Kidney epithelial cell (primary cell): Measurements from ENCODE around the gene WDR7. TPM values are rescaled to one million over a fixed set of nuclear protein-coding genes. Genes with fewer than 3 reads are reported as not detected.

ENCODE experiments used
- DNase-seq: peaks from one replicate; pipeline ENCODE4 v3.0.0-alpha.2; 2010; ENCODE audit warnings: low read depth
- H3K27me3 ChIP-seq: 2 replicates; pipeline ENCODE4 v1.6.0; 2011; ENCODE audit warnings: low read length; ENCODE audit not compliant: control insufficient read depth, insufficient read depth
- H3K36me3 ChIP-seq: 2 replicates; pipeline ENCODE4 v1.5.1; 2011; ENCODE audit warnings: low read length; ENCODE audit not compliant: control insufficient read depth, insufficient read depth
- H3K4me3 ChIP-seq: 2 replicates; pipeline ENCODE4 v1.5.1; 2011; ENCODE audit warnings: low read depth, mild to moderate bottlenecking, control low read depth, low read length
- total RNA-seq: library from RNA; depleted of rRNA; stranded (reverse); fragments of >200 nt; gene quantifications from 2 replicates; pipeline ENCODE4 v1.2.3, GENCODE V29; 2015
- TF ChIP-seq, protein P1 (sequence below): IDR thresholded peaks from 2 replicates; pipeline ENCODE4 v1.5.1; 2011; ENCODE audit warnings: mild to moderate bottlenecking, moderate library complexity, low read length, control low read depth, inconsistent platforms; ENCODE audit not compliant: insufficient read depth, poor library complexity, severe bottlenecking

WDR7 gene
- total RNA-seq, 1 donor from 2014 or later: 8.7 TPM

GRCh38 chr18:57026316-57026715, 375.2 kb downstream of the WDR7 start:
- Histone ChIP-seq H3K27me3 (no peaks in the 10 kb centered on the region), H3K4me3 (no peak overlapping the region), H3K36me3 (no peaks in the 10 kb centered on the region)
- DNase-seq: no peak
- TF ChIP-seq, protein P1, sequence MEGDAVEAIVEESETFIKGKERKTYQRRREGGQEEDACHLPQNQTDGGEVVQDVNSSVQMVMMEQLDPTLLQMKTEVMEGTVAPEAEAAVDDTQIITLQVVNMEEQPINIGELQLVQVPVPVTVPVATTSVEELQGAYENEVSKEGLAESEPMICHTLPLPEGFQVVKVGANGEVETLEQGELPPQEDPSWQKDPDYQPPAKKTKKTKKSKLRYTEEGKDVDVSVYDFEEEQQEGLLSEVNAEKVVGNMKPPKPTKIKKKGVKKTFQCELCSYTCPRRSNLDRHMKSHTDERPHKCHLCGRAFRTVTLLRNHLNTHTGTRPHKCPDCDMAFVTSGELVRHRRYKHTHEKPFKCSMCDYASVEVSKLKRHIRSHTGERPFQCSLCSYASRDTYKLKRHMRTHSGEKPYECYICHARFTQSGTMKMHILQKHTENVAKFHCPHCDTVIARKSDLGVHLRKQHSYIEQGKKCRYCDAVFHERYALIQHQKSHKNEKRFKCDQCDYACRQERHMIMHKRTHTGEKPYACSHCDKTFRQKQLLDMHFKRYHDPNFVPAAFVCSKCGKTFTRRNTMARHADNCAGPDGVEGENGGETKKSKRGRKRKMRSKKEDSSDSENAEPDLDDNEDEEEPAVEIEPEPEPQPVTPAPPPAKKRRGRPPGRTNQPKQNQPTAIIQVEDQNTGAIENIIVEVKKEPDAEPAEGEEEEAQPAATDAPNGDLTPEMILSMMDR: no peak

DNA sequence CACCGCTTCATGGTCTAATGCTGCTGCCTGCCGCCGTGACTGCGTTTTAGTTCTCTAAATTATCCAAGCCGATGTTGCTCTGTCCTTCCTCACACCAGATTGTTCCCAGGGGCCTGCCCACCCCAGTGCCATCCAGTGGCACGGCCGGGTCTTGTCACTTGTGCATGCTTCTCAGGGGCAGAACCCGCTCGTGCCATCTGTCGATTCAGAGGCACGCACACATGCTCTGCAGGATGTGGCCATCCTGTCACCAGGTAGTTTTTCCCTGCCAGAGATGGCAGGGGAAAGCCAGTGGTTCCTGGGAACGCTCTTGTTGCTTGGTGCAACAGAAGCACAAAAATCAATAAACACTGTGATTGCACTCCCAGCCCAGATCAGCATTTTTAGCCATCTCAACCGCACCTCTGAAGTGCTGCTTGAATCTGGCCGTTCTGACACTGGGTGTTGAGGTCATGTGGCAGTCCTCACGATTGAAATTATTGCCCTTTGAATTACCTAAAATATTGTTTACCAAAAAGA, 376.1 kb downstream of the WDR7 start:
- Histone ChIP-seq H3K4me3 (no peak overlapping the region), H3K27me3 (no peaks in the 10 kb centered on the region), H3K36me3 (no peaks in the 10 kb centered on the region)
- no peak for DNase-seq
- TF ChIP-seq, protein P1: no peak

DNA sequence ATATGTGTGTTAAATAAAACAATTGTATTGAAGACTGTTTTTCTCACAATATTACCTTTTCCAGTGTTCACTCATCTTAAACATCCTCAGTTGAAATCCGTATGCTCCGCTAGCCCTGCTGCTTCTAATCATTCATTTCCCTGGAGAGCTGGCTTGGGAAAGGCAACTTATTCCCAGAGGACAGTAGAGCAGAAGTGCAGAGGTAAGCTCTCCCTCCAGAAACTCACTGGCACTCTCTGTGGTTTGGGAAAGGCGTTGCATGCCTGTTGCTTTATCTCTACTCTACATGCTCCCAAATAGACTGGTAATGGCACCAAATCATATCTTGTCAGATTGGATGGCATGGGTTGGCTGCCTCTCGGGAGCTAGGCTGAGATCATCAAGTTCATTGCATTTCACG, 378.6 kb downstream of the WDR7 start:
- TF ChIP-seq, protein P1: no peak
- Histone ChIP-seq H3K36me3 (no peaks in the 10 kb centered on the region), H3K27me3 (no peaks in the 10 kb centered on the region), H3K4me3 (no peak overlapping the region)
- no peak for DNase-seq

DNA sequence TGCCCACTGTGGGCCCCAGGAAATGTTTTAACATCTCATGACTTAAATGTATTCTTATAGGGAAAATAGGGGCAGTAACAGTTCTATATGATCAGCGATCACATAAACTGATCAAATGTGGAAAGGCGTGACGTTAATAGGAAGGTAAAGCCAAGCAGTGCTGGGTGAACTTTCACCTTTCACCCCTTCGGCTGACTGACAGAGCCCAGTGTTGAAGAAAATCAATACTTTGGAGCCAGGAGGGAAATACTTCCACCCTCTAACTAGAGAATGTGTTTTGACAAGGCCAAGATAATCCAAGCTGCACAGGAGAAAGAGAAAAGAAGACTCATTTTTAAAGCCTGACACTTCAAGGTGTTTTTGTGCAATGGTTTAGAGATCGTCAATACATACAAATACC, 379.3 kb downstream of the WDR7 start:
- no peak for DNase-seq
- Histone ChIP-seq H3K4me3 (no peak overlapping the region), H3K27me3 (no peaks in the 10 kb centered on the region), H3K36me3 (no peaks in the 10 kb centered on the region)
- TF ChIP-seq, protein P1: no peak

DNA sequence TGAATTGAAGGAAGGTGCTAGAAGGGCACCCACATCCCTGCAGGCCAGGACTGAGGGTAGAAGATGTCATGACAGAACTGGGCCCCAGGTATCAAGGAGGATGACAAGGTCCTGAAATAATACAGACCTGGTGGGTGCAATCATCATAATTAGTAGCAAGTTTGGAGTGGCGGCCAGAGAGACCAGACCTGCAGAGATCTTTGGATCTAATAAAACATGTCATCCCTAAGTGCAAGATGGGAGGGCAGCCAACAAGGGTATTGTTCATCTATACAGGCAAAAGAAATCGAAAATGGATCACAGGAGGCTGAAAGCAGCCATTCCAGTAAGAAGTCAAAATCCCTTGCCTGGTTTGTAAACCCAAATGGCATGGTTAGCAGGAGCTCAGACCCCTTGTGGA, 384.4 kb downstream of the WDR7 start:
- DNase-seq: no peak
- TF ChIP-seq, protein P1: no peak
- H3K27me3 ChIP-seq: no peaks in the 10 kb centered on the region
- no peaks in the 10 kb centered on the region for H3K36me3 ChIP-seq
- H3K4me3 ChIP-seq: no peak overlapping the region

- Histone ChIP-seq H3K27me3 (no peaks in the 10 kb centered on the region), H3K4me3 (no peak overlapping the region), H3K36me3 (no peaks in the 10 kb centered on the region)
- TF ChIP-seq, protein P1: no peak
- DNase-seq: no peak
Measured at GRCh38 chr18:57038395-57038794, 387.2 kb downstream of the WDR7 start.
